Activated CD8-positive, alpha-beta T cell treated with anti-CD3 and anti-CD28 coated beads for 36 hours (primary cell): ENCODE results near the gene ACER3. TPM values are rescaled to one million over a fixed set of nuclear protein-coding genes. Genes with fewer than 3 reads are reported as not detected.

Source experiments
- ATAC-seq: fragments of 200-7000 bp; cut with Tn5 transposase; one replicate; pipeline ENCODE4 v1.10.0; 2021; ENCODE audit warnings: mild to moderate bottlenecking, moderate library complexity
- CTCF ChIA-PET: fragments of 350-600 bp; sonication (Branson Sonifier 250); formaldehyde crosslinking; loops from one replicate; lab custom pipeline; 2021; ENCODE audit warnings: antibody characterized with exemption; lab: Charles Lee
- POLR2A ChIA-PET: fragments of 350-600 bp; sonication (Branson Sonifier 250); formaldehyde crosslinking; loops from one replicate; lab custom pipeline; 2021; ENCODE audit warnings: antibody characterized with exemption; lab: Charles Lee
- DNase-seq: peaks from one replicate; pipeline ENCODE4 v3.0.0-alpha.2; 2020
- H3K27ac Mint-ChIP-seq: one replicate; pipeline ENCODE4 v1.8.0; 2021; ENCODE audit warnings: mild to moderate bottlenecking, mixed read lengths
- H3K27me3 Mint-ChIP-seq: one replicate; pipeline ENCODE4 v1.8.0; 2021; ENCODE audit warnings: mixed read lengths
- H3K36me3 Mint-ChIP-seq: one replicate; pipeline ENCODE4 v1.8.0; 2021; ENCODE audit warnings: low read depth, mixed read lengths
- H3K4me1 Mint-ChIP-seq: one replicate; pipeline ENCODE4 v1.8.0; 2021; ENCODE audit warnings: low read depth, mixed read lengths
- H3K4me3 Mint-ChIP-seq: one replicate; pipeline ENCODE4 v1.8.0; 2021; ENCODE audit warnings: mild to moderate bottlenecking, moderate library complexity, mixed read lengths
- H3K9me3 Mint-ChIP-seq: one replicate; pipeline ENCODE4 v1.8.0; 2021; ENCODE audit warnings: mixed read lengths
- intact Hi-C: fragments of 100-400 bp; cut with micrococcal nuclease; formaldehyde crosslinking; loops from one replicate; pipeline ENCODE4 v1.10.0; 2022
- total RNA-seq, 2 experiments: library from RNA; stranded (reverse); gene quantifications; one replicate each; pipeline ENCODE4 v1.2.3, GENCODE V29; 2021
- TF ChIP-seq, protein P1 (sequence below): fragments of 200-600 bp; IDR thresholded peaks from one replicate; pipeline ENCODE4 v1.8.0; 2022; ENCODE audit warnings: antibody characterized with exemption, mild to moderate bottlenecking

Gene ACER3
- total RNA-seq, 2 experiments from 2014 or later = 10.0 to 10.2 TPM

DNA sequence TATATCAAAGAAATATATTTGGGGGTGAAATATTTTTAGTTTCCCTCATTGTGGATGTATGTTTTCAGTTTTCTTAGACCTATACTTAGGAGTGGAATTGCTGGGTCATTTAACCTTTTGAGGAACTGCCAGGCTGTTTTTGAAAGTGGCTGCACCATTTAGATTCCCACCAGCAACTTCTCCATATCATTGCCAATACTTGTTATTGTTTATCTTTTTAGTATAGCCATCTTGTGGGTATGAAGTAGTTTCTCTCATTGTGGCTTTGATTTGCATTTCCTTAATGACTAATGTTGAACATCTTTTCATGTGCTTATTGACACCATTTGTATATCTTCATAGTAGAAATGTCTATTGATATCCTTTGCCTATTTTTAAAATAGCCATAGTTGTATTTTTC lies 111.3 kb downstream of the ACER3 start:
- H3K27ac Mint-ChIP-seq = no peak overlapping the region
- no peak overlapping the region for H3K4me3 Mint-ChIP-seq
- ChIA-PET POLR2A (interaction anchor here (0.7 kb wide), 1 partner anchor 555 kb away, joined by 3 read pairs; no protein-coding TSS in a partner anchor), CTCF (no interaction called here)
- H3K9me3 Mint-ChIP-seq = peaks cover 3% of the 10 kb centered on the region
- no peak for ATAC-seq
- H3K36me3 Mint-ChIP-seq = peaks cover 2% of the 10 kb centered on the region
- no peaks in the 10 kb centered on the region for H3K4me1 Mint-ChIP-seq
- DNase-seq = no peak
- intact Hi-C loops = no loop called here
- TF ChIP-seq, protein P1, sequence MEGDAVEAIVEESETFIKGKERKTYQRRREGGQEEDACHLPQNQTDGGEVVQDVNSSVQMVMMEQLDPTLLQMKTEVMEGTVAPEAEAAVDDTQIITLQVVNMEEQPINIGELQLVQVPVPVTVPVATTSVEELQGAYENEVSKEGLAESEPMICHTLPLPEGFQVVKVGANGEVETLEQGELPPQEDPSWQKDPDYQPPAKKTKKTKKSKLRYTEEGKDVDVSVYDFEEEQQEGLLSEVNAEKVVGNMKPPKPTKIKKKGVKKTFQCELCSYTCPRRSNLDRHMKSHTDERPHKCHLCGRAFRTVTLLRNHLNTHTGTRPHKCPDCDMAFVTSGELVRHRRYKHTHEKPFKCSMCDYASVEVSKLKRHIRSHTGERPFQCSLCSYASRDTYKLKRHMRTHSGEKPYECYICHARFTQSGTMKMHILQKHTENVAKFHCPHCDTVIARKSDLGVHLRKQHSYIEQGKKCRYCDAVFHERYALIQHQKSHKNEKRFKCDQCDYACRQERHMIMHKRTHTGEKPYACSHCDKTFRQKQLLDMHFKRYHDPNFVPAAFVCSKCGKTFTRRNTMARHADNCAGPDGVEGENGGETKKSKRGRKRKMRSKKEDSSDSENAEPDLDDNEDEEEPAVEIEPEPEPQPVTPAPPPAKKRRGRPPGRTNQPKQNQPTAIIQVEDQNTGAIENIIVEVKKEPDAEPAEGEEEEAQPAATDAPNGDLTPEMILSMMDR = no peak
- H3K27me3 Mint-ChIP-seq = no peaks in the 10 kb centered on the region

DNA sequence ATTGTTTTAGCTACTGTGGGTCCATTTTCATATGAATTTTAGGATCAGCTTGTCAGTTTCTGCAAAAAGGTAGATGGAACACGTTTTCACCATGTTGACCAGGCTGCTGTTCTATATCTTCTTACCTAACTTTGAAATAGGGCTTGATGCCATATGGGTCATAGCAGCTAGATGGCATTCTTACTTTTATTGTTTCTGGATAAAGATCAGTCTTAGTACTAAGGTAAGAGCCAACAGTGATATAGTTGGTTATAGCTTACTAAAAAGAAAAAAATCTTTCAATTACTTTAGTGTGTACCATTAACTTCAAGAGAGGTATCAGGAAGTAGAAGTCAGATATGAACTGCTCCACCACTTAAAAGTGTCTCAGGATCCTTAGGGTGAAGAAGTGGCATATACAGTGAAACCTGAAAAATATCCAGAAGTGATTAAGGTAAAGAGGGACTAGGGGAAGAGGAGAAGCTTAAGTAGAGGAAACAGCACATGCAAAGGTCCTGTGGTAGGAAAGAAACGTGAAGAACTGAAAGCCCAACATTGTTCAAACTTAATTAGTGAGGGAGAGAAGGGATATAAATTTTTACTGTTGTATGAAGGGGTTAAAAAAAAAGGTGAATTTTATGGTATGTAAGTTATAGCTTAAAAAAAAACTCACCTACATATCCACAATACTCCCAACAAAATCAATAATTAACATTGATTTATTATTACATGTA lies 113.6 kb downstream of the ACER3 start:
- POLR2A ChIA-PET = interaction anchor here (0.7 kb wide), 1 partner anchor 103 kb away, joined by 3 read pairs; no protein-coding TSS in a partner anchor
- CTCF ChIA-PET = interaction anchor here (3.1 kb wide), 1 partner anchor 55 kb away, joined by 10 read pairs; no protein-coding TSS in a partner anchor
- Mint-ChIP-seq H3K27me3 (no peaks in the 10 kb centered on the region), H3K27ac (no peak overlapping the region), H3K9me3 (peaks cover 6% of the 10 kb centered on the region), H3K4me3 (no peak overlapping the region), H3K36me3 (peaks cover 10% of the 10 kb centered on the region), H3K4me1 (no peaks in the 10 kb centered on the region)
- TF ChIP-seq, protein P1 = no peak
- ATAC-seq (no peak), DNase-seq (no peak)
- intact Hi-C loops = no loop called here

DNA sequence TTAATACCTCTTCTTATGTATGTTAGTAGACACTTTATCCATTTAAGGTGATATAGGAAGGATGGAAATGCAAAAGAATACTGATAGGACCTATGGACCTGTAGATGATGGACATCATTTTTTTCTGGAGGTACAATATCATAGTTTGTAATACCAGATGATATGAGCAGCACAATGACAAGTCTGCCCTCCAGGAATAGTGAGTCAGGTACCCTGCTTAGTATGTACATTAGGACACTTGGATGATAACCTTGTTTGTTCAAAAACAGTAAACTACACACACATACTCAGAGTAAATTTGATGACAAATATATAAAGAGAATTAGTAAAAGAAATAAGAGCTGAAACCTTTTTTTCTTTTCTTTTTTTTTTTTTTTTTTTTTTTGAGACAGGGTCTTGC lies 114.8 kb downstream of the ACER3 start:
- Mint-ChIP-seq H3K27ac (no peak overlapping the region), H3K4me3 (no peak overlapping the region), H3K36me3 (peaks cover 10% of the 10 kb centered on the region), H3K27me3 (no peaks in the 10 kb centered on the region), H3K9me3 (peaks cover 4% of the 10 kb centered on the region), H3K4me1 (no peaks in the 10 kb centered on the region)
- ATAC-seq (no peak), DNase-seq (no peak)
- CTCF ChIA-PET = interaction anchor here (3.1 kb wide), 1 partner anchor 56 kb away, joined by 10 read pairs; no protein-coding TSS in a partner anchor
- POLR2A ChIA-PET = no interaction called here
- intact Hi-C loops = no loop called here
- TF ChIP-seq, protein P1 = no peak

DNA sequence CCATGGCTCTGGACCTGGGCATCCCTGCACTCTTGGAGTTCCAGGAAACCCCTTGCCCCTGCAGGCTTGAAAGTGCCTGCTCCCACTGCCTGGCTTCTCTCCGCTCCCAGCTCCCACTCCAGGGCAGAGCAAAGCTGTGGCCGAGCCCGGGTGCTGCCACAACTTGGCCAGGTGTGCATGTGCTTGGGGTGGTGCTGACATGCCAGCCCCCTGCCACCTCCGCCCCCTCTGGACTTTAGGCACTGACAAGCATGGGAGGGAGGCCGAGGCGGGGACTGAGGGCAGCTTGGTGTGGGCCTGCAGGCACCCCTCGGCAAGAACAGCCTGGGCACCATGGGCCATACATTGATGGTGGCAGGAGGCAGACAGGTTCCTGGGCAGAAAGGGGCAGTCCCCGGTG lies 117.1 kb downstream of the ACER3 start:
- ChIA-PET POLR2A (no interaction called here), CTCF (interaction anchor here (3.8 kb wide), 1 partner anchor 59 kb away, joined by 20 read pairs; no protein-coding TSS in a partner anchor)
- intact Hi-C loops = no loop called here
- Mint-ChIP-seq H3K36me3 (peaks cover 9% of the 10 kb centered on the region), H3K27me3 (no peaks in the 10 kb centered on the region), H3K4me3 (no peak overlapping the region), H3K9me3 (peaks cover 4% of the 10 kb centered on the region), H3K4me1 (no peaks in the 10 kb centered on the region), H3K27ac (no peak overlapping the region)
- no peak for ATAC-seq
- no peak for DNase-seq
- TF ChIP-seq, protein P1 = no peak

DNA sequence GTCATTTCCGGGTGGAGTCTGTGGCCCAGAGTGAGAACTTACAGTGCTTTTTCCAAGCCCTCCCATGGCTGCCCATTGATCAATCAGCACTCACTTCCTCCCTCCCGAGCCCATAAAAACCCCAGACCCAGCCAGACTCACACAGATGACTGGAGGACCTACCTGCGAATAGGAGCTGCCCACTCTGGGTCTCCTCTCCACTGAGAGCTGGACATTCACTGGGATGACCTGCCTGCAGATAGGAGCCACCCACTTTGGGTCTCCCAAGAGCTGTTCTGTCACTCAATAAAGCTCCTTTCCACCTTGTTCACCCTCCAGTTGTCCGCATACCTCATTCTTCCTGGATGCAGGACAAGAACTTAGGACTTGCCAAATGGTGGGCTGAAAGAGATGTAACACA lies 117.5 kb downstream of the ACER3 start:
- H3K4me1 Mint-ChIP-seq = no peaks in the 10 kb centered on the region
- no peaks in the 10 kb centered on the region for H3K27me3 Mint-ChIP-seq
- TF ChIP-seq, protein P1 = no peak

More for the DNA sequence above, 117.5 kb downstream of the ACER3 start:
- H3K36me3 Mint-ChIP-seq = peaks cover 9% of the 10 kb centered on the region
- intact Hi-C loops = no loop called here
- DNase-seq (no peak), ATAC-seq (no peak)
- ChIA-PET POLR2A (no interaction called here), CTCF (interaction anchor here (3.8 kb wide), 1 partner anchor 59 kb away, joined by 20 read pairs; no protein-coding TSS in a partner anchor)
- H3K4me3 Mint-ChIP-seq = no peak overlapping the region
- no peak overlapping the region for H3K27ac Mint-ChIP-seq
- peaks cover 4% of the 10 kb centered on the region for H3K9me3 Mint-ChIP-seq
